PC-9 (cell line): Measurements from ENCODE around the gene MAU2. TPM values are rescaled to one million over a fixed set of nuclear protein-coding genes. Genes with fewer than 3 reads are reported as not detected.

Experiments
- BruUV-seq: library from RNA; stranded (reverse); fragments of 400-500 nt; replicated peaks from 2 replicates; lab custom pipeline; 2021; lab: Mats Ljungman, UMichigan
- CTCF ChIA-PET: fragments of 300-600 bp; sonication (Branson Sonifier 250); formaldehyde crosslinking; loops from one replicate; lab custom pipeline; 2022; ENCODE audit warnings: antibody characterized with exemption; lab: Charles Lee
- POLR2A ChIA-PET: fragments of 300-600 bp; sonication (Branson Sonifier 250); formaldehyde crosslinking; loops from one replicate; lab custom pipeline; 2022; ENCODE audit warnings: antibody characterized with exemption; ENCODE audit not compliant: unreplicated experiment; lab: Charles Lee
- DNase-seq, 2 experiments: peaks; one replicate each; pipeline versions ENCODE4 v3.0.0 to v3.0.0-alpha.2; 2015 to 2022; ENCODE audit warnings: mixed read lengths in 1 of 2
- H2AFZ ChIP-seq: fragments of 200-600 bp; sonication (generic); 2 replicates; pipeline ENCODE4 v1.8.1; 2017; ENCODE audit warnings: antibody characterized with exemption
- H3F3A ChIP-seq: fragments of 200-600 bp; sonication (generic); 2 replicates; pipeline ENCODE4 v1.8.1; 2017; ENCODE audit warnings: antibody characterized with exemption, mild to moderate bottlenecking, low read depth; ENCODE audit not compliant: insufficient read depth
- H3K27ac ChIP-seq: fragments of 200-600 bp; sonication (generic); 2 replicates; pipeline ENCODE4 v1.6.1; 2016; ENCODE audit warnings: mixed run types
- H3K27me3 ChIP-seq: fragments of 200-600 bp; sonication (generic); 2 replicates; pipeline ENCODE4 v1.6.1; 2016; ENCODE audit warnings: low read depth, mixed run types; ENCODE audit not compliant: insufficient read depth
- H3K36me3 ChIP-seq: fragments of 200-600 bp; sonication (generic); 2 replicates; pipeline ENCODE4 v1.6.1; 2016; ENCODE audit warnings: low read depth, mixed run types
- H3K4me1 ChIP-seq: fragments of 200-600 bp; sonication (generic); replicated peaks from 2 replicates; pipeline ENCODE4 v1.6.1; 2016; ENCODE audit warnings: mixed run types; ENCODE audit not compliant: insufficient read depth
- H3K4me2 ChIP-seq: fragments of 200-600 bp; sonication (generic); 2 replicates; pipeline ENCODE4 v1.6.1; 2017; ENCODE audit warnings: mixed run types
- H3K4me3 ChIP-seq: fragments of 200-600 bp; sonication (generic); 2 replicates; pipeline ENCODE4 v1.6.1; 2016; ENCODE audit warnings: mixed run types
- H3K79me2 ChIP-seq: fragments of 200-600 bp; sonication (generic); 2 replicates; pipeline ENCODE4 v1.6.1; 2017; ENCODE audit warnings: low read depth, mixed run types
- H3K9me2 ChIP-seq: fragments of 200-600 bp; sonication (generic); 2 replicates; pipeline ENCODE4 v1.8.1; 2017; ENCODE audit warnings: mild to moderate bottlenecking; ENCODE audit not compliant: insufficient read depth
- H3K9me3 ChIP-seq: fragments of 200-600 bp; sonication (generic); 2 replicates; pipeline ENCODE4 v1.8.1; 2016; ENCODE audit warnings: low read depth; ENCODE audit not compliant: insufficient read depth
- H4K20me1 ChIP-seq: fragments of 200-600 bp; sonication (generic); 2 replicates; pipeline ENCODE4 v1.8.1; 2017; ENCODE audit not compliant: insufficient read depth
- EZH2 ChIP-seq: fragments of 200-600 bp; sonication (generic); IDR thresholded peaks from 2 replicates; pipeline ENCODE4 v1.8.0; 2017; ENCODE audit warnings: antibody characterized with exemption, low read depth
- intact Hi-C: fragments of 100-400 bp; cut with micrococcal nuclease; formaldehyde crosslinking; loops from one replicate; pipeline ENCODE4 v1.10.0; 2022; ENCODE audit not compliant: unreplicated experiment
- total RNA-seq: library from RNA; stranded (reverse); gene quantifications from 2 replicates; pipeline ENCODE4 v1.2.3, GENCODE V29; 2021
- TF ChIP-seq, protein P1 (sequence below): fragments of 200-600 bp; sonication (generic); conservative IDR thresholded peaks from 2 replicates; pipeline ENCODE4 v1.6.1; 2017; ENCODE audit warnings: mixed run types, antibody characterized with exemption, mild to moderate bottlenecking, moderate library complexity

Gene MAU2
- total RNA-seq, 1 experiment from 2014 or later = 46.1 TPM

DNA sequence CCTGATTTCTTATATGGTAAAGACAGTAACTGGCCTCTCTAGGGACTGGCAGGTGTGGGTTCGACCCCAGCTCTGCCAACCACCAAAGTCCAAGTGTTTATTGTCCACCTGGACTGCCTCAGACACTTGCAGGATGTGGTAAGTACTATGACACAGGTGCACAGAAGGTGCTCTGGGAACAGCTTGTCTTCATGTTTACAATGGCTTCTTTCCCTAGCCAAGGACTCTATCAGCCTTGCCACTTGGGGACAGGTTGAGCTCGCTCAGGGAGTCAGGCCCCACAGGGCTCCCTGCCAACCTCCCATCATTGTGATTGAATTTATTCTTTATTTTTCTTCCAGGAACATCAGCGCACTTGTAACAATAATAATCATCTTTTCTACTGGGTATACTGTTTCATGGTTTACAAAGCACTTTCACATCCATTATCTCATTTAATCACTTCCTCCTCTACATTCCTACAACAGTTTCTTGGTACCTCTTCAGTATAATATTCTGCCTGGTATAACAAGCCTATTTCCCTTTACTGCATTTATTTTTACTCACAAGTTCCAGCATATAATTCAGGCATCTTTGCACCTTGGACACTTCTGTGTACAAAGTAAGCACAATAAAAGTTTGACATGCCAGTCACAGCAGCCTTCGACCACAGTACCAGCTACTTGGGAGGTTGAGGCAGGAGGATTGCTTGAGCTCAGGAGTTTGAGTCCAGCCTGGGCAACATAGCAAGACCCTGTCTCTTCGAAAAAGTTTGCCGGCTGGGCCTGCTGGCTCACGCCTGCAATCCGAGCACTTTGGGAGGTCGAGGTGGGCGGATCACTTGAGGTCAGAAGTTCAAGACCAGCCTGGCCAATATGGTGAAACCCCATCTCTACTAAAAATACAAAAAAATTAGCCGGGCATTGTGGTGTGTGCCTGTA, 60.6 kb downstream of the MAU2 start:
- no TSS peak for BruUV-seq
- ChIA-PET CTCF (interaction anchor here (0.6 kb wide), 1 partner anchor 15 kb away, joined by 3 read pairs; no protein-coding TSS in a partner anchor), POLR2A (no interaction called here)

GRCh38 chr19:19382118-19382517, 61.5 kb downstream of the MAU2 start:
- BruUV-seq = no TSS peak
- TF ChIP-seq EZH2 = no peak

More for the DNA sequence above, 60.6 kb downstream of the MAU2 start:
- TF ChIP-seq, protein P1, sequence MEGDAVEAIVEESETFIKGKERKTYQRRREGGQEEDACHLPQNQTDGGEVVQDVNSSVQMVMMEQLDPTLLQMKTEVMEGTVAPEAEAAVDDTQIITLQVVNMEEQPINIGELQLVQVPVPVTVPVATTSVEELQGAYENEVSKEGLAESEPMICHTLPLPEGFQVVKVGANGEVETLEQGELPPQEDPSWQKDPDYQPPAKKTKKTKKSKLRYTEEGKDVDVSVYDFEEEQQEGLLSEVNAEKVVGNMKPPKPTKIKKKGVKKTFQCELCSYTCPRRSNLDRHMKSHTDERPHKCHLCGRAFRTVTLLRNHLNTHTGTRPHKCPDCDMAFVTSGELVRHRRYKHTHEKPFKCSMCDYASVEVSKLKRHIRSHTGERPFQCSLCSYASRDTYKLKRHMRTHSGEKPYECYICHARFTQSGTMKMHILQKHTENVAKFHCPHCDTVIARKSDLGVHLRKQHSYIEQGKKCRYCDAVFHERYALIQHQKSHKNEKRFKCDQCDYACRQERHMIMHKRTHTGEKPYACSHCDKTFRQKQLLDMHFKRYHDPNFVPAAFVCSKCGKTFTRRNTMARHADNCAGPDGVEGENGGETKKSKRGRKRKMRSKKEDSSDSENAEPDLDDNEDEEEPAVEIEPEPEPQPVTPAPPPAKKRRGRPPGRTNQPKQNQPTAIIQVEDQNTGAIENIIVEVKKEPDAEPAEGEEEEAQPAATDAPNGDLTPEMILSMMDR = no peak
- TF ChIP-seq EZH2 = no peak
- Histone ChIP-seq H3K36me3 (no peaks in the 10 kb centered on the region), H3K4me3 (no peak overlapping the region), H4K20me1 (no peaks in the 10 kb centered on the region), H3F3A (peaks cover 43% of the 10 kb centered on the region), H3K4me2 (no peak overlapping the region), H2AFZ (no peak overlapping the region), H3K9me2 (no peaks in the 10 kb centered on the region), H3K79me2 (peaks cover 18% of the 10 kb centered on the region), H3K27me3 (no peaks in the 10 kb centered on the region), H3K27ac (0 out of 2 replicates have a peak overlapping the region, but pooled peaks have one; percentile 2), H3K4me1 (peaks cover 42% of the 10 kb centered on the region), H3K9me3 (no peaks in the 10 kb centered on the region)
- intact Hi-C loops = no loop called here
- DNase-seq = peak in 1 of 2 experiments; percentile 26

GRCh38 chr19:19384486-19384885, 63.9 kb downstream of the MAU2 start:
- TF ChIP-seq, protein P1 = no peak
- no peak for TF ChIP-seq EZH2
- H3K27ac ChIP-seq = peak overlapping the region; percentile 68
- intact Hi-C loops = no loop called here
- H3K4me1 ChIP-seq = peaks cover 33% of the 10 kb centered on the region
- peak overlapping the region; percentile 56 for H3K4me3 ChIP-seq
- no peaks in the 10 kb centered on the region for H4K20me1 ChIP-seq
- ChIA-PET CTCF (no interaction called here), POLR2A (interaction anchor here (0.6 kb wide), 1 partner anchor 11 kb away, joined by 3 read pairs; no protein-coding TSS in a partner anchor)
- peak overlapping the region; percentile 96; the same call in 1 of the 2 replicates for H2AFZ ChIP-seq
- no TSS peak for BruUV-seq
- H3K9me2 ChIP-seq = no peaks in the 10 kb centered on the region
- no peaks in the 10 kb centered on the region; the same call in 1 of the 2 replicates for H3K36me3 ChIP-seq
- H3K4me2 ChIP-seq = peak overlapping the region; percentile 93
- peaks cover 28% of the 10 kb centered on the region; the same call in 1 of the 2 replicates for H3F3A ChIP-seq
- H3K79me2 ChIP-seq = peaks cover 50% of the 10 kb centered on the region
- no peaks in the 10 kb centered on the region for H3K27me3 ChIP-seq
- H3K9me3 ChIP-seq = no peaks in the 10 kb centered on the region
- no peak for DNase-seq

More at GRCh38 chr19:19382118-19382517, 61.5 kb downstream of the MAU2 start:
- POLR2A ChIA-PET = no interaction called here
- H3K36me3 ChIP-seq = no peaks in the 10 kb centered on the region
- no peak for DNase-seq
- no peak overlapping the region for H3K27ac ChIP-seq
- intact Hi-C loops = no loop called here
- CTCF ChIA-PET = no interaction called here
- peaks cover 43% of the 10 kb centered on the region for H3K4me1 ChIP-seq
- peaks cover 26% of the 10 kb centered on the region for H3K79me2 ChIP-seq
- H3K4me3 ChIP-seq = no peak overlapping the region
- no peak overlapping the region for H3K4me2 ChIP-seq
- no peak overlapping the region for H2AFZ ChIP-seq
- H4K20me1 ChIP-seq = no peaks in the 10 kb centered on the region
- H3K9me3 ChIP-seq = no peaks in the 10 kb centered on the region
- peaks cover 40% of the 10 kb centered on the region for H3F3A ChIP-seq
- H3K9me2 ChIP-seq = no peaks in the 10 kb centered on the region
- no peaks in the 10 kb centered on the region for H3K27me3 ChIP-seq
